H1 (cell line): ENCODE results near the gene MYOCD. TPM values are rescaled to one million over a fixed set of nuclear protein-coding genes. Genes with fewer than 3 reads are reported as not detected.

ENCODE experiments used
- HDAC2 ChIP-seq, 2 experiments: fragments of 300-600 bp in 1 of 2; sonication (generic) in 1 of 2; IDR thresholded peaks; 2 replicates each; pipeline ENCODE4 v1.6.1; 2011 to 2012; ENCODE audit warnings: low read depth in 2 of 2, low read length in 2 of 2, mild to moderate bottlenecking in 2 of 2, moderate library complexity in 2 of 2, borderline replicate concordance in 1 of 2, inconsistent platforms in 1 of 2
- NRF1 ChIP-seq: IDR thresholded peaks from 2 replicates; pipeline ENCODE4 v1.6.1; 2011; ENCODE audit warnings: mild to moderate bottlenecking, low read depth, low read length, improper control_type of control experiment
- polyA plus RNA-seq, 7 experiments: library from polyadenylated mRNA; depleted of rRNA in 3 of 7; stranded (reverse) in 5 of 7; unstranded in 2 of 7; fragments of >200 nt in 5 of 7; fragments of 200-250 nt in 2 of 7; gene quantifications; 1 replicate in 5 of 7; 2 replicates in 1 of 7; 4 replicates in 1 of 7; pipeline versions ENCODE4 v1.2.1 to v1.2.3, GENCODE V29; 2011 to 2013; ENCODE audit warnings: missing spikeins in 2 of 7, mixed read lengths in 2 of 7
- total RNA-seq: library from RNA; stranded (reverse); fragmentation: NEBNext Ultra II Directional; extraction: Animal tissue kit (Norgen Biotek cat#: 25700); gene quantifications from 2 replicates; pipeline ENCODE4 v1.2.1, GENCODE V29; 2021

The MYOCD gene
- total and polyA plus RNA-seq, 2 of the 8 experiments (the other 6 are each of a cell fraction or from before 2014, with no cell fraction given) = 0.30 to 4.9 TPM

DNA sequence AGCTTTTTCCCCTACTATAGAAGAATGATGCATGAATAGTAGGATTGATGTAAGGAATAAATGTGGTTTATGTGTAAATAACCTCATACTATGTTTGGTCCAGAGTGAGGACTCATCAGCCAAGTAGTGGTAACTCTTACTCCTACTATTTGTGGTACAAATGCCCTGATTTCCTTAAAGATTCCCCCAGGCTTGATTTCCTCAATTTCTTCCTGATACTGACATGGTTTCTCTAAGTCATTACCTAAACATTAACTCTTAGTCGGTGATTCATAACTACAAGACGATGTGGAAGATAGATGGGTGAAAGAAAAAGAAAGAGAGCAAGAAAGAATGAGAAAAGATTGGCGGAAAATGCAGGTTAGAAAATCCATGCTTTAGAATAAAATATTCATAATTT is 17.2 kb upstream of the MYOCD start (continued):
- TF ChIP-seq HDAC2 (IDR thresholded peaks at IDR 0.05; ENCODE audit: borderline replicate concordance in 1 of 2, low read depth in 2 of 2, low read length in 2 of 2) = no peak
- no peak for TF ChIP-seq NRF1
